ENCODE measurements around the gene PTGES3L. TPM values are rescaled to one million over a fixed set of nuclear protein-coding genes. Genes with fewer than 3 reads are reported as not detected.
A peak's percentile ranks its signal among the peaks of the same experiment; 100 is the strongest.
"Not testable (repeated sequence)": the region's sequence is repeated elsewhere in the genome, so short reads cannot be mapped to it uniquely, and the experiment has no call there.

PTGES3L gene
- total RNA-seq, 2 donors from 2014 or later, result 1.1 to 3.6 TPM

- peaks cover 14 to 28% of the 10 kb centered on the region in 2 donors for H3K36me3 Mint-ChIP-seq
- no peaks in the 10 kb centered on the region for H3K9me3 Mint-ChIP-seq
- DNase-seq (ENCODE audit: low spot score in 2 of 2) (peak; percentile 86 to 92), ATAC-seq (peak; percentile 98 to 100)
- peak within 1 kb of the TSS; percentile 89 to 98 for H3K27ac Mint-ChIP-seq
Observed at GRCh38 chr17:42964161-42964932, 15.5 kb downstream of the PTGES3L start, which contains the start of gene AARSD1. Gene AARSD1, minus strand, starts transcription at chr17:42964454. Its CDS starts 14 bp downstream, at chr17:42964440.

DNA sequence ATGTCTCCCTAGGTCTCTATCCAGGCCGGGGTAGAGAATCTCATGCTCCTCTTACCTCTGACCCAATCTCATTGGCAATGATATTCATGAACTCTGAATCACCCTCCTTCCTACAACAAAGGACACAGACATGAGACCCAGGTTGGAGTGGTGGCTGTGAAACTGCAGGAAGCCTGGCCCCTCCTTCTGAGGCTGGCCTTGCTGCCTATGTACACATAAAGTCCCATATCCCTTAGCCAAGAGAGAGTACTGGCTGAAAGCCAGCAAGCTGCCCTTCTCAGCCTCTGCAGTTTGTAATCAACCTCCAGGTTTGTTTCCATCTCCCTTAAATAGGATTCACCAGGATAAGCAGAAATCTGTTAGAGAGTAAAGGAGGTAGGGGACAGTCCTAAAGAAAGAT, 26.2 kb downstream of the PTGES3L start:
- Mint-ChIP-seq H3K36me3 (peaks cover 4 to 7% of the 10 kb centered on the region in 2 donors), H3K27ac (peak overlapping the region; percentile 46 to 62), H3K9me3 (no peaks in the 10 kb centered on the region)
- ATAC-seq (no peak), DNase-seq (ENCODE audit: low spot score in 2 of 2) (no peak)

DNA sequence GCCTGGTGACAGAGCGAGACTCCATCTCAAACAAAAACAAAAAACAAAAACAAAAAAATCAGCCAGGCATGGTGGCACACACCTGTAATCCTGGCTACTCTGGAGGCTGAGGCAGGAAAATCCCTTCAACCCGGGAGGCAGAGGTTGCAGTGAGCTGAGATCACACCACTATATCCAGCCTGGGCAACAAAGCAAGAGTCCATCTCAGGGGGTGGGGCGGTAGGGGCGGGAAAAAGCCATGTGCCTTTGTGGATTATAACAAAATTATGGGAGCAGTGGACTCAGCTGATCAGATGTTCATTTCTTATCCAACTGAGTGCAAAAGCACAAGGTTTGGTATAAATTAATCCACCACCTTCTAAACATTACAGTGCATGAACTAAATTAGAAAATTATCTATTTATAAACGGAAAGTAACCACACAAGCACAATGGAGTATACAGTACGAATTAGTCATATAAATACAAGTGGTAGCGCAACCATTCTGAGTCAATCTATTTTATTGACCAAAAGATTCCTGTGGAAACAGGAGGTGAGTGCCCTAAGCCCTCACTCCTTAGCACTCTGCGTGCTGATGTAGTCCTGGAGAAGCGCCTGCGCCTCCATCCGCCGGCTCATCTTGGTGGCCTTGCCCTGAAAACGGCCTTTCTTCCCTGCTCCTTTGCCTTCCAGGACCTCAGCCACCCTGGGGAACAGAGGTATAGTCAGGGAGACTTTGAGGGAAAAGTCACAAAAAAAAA, 29.7 kb downstream of the PTGES3L start:
- Mint-ChIP-seq H3K36me3 (peaks cover 0 to 7% of the 10 kb centered on the region in 2 donors), H3K27ac (no peak overlapping the region), H3K9me3 (no peaks in the 10 kb centered on the region)
- no peak for ATAC-seq
- DNase-seq (ENCODE audit: low spot score in 2 of 2), result no peak

DNA sequence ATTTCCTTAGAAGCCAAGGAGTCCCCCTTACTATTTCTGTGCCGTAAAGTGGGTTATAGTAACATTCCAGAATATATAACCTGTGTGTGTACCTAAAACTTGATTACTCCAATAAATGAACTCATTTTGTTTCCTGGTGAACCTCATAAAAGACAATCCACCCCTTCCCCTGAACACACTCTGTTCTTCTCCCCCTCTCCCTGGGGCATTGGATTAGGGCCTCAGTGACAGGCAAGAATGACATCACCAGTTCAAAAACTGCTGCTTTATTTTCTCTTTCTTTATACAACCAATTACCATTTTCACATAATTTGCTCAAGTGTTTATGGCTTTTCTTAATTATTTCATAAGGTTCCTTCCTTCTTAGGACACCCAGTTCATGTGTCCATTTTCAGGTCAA, 33.1 kb downstream of the PTGES3L start:
- H3K9me3 Mint-ChIP-seq, result no peaks in the 10 kb centered on the region
- peak overlapping the region in 1 of 2 donors; percentile 47 for H3K27ac Mint-ChIP-seq
- H3K36me3 Mint-ChIP-seq, result peaks cover 0 to 7% of the 10 kb centered on the region in 2 donors
- DNase-seq (ENCODE audit: low spot score in 2 of 2), result no peak
- no peak for ATAC-seq

- DNase-seq (ENCODE audit: low spot score in 2 of 2) (no peak), ATAC-seq (no peak)
- H3K36me3 Mint-ChIP-seq, result no peaks in the 10 kb centered on the region
- H3K27ac Mint-ChIP-seq, result no peak overlapping the region
- no peaks in the 10 kb centered on the region for H3K9me3 Mint-ChIP-seq
Observed at GRCh38 chr17:42944211-42944610, 35.7 kb downstream of the PTGES3L start.

DNA sequence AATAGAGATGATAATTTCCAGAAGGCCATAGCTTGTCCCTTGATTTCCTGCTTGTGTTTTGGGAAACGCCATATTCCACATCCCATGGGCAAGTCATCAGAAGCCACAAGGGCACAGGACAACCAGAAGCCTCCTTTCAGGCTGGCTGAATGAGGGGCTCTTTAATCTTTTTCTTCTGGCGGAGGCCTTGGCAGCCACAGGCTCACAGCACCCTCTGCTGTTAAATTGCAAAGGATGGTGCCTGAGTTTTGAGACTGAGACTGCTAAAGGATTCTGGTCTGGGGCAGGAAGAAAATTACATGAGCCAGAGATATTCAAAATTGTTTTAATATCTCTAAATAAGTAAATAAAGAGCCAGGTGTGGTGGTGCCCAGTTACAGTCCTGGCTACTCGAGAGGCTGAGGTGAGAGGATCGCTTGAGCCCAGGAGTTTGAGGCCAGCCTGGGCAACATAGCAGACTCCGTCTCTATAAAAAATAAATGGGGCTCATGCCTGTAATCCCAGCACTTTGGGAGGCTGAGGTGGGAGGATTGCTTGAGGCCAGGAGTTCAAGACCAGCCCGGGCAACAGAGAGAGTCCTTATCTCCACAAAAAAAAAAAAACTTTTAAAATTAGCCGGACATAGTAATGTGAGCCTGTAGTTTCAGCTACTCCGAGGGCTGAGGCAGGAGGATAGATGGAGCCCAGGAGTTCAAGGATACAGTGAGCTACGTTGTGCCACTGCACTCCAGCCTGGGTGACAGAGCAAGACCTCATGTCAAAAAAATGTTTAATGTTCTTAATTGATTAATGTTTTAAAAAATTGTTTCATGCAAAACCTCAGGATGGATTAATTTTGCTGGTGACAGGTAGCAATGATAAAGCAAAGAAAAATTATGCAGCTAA, 41.9 kb downstream of the PTGES3L start:
- ATAC-seq, result peak; percentile 34 to 66

DNA sequence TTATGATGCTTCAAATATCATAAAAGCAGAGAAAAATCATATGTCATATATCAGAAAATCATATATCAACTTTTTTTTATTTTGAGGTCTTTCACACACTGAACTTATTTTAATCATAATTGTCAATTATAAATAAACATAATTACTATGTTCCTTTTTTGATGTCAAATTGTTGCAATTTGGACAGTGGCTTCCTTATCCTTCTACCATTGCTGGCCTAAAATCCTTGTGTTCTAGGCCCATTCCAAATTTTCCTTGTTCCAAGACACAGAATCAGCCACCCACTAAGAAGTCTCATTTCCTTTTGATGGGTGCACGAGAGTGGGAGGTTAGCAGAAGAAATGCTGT, 50.4 kb downstream of the PTGES3L start:
- Mint-ChIP-seq H3K9me3 (no peaks in the 10 kb centered on the region), H3K36me3 (no peaks in the 10 kb centered on the region), H3K27ac (no peak overlapping the region)
- no peak for ATAC-seq
- DNase-seq (ENCODE audit: low spot score in 2 of 2), result no peak

More for the DNA sequence above, 41.9 kb downstream of the PTGES3L start:
- H3K36me3 Mint-ChIP-seq, result no peaks in the 10 kb centered on the region
- no peak overlapping the region for H3K27ac Mint-ChIP-seq
- DNase-seq (ENCODE audit: low spot score in 2 of 2), result peak in 1 of 2 donors; percentile 18
- H3K9me3 Mint-ChIP-seq, result no peaks in the 10 kb centered on the region

GRCh38 chr17:42928714-42929496, 51.0 kb downstream of the PTGES3L start:
- H3K36me3 Mint-ChIP-seq, result no peaks in the 10 kb centered on the region
- peak in 1 of 2 donors; percentile 41 for DNase-seq (ENCODE audit: low spot score in 2 of 2)
- peak overlapping the region in 1 of 2 donors; percentile 70 for H3K27ac Mint-ChIP-seq
- H3K9me3 Mint-ChIP-seq, result no peaks in the 10 kb centered on the region
- peak; percentile 80 to 92 for ATAC-seq

GRCh38 chr17:42924891-42925290, 55.0 kb downstream of the PTGES3L start:
- H3K36me3 Mint-ChIP-seq, result no peaks in the 10 kb centered on the region
- DNase-seq (ENCODE audit: low spot score in 2 of 2), result no peak
- H3K9me3 Mint-ChIP-seq, result no peaks in the 10 kb centered on the region
- no peak overlapping the region for H3K27ac Mint-ChIP-seq
- ATAC-seq, result no peak

DNA sequence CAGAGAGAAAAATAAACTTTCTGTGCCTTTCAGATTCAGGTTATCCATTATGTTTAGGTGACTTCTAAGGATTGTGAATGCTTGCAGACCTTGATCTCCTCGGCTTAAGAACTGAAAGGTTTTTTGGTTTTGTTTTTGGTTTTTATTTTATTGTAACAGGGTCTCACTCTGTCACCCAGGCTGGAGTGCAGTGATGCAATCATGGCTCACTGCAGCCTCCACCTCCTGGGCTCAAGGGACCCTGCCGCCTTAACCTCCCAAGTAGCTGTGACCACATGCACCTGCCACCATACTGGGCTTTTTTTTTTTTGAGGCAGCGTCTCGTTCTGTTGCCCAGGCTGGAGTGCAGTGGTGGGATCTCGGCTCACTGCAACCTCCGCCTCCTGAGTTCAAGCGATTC, 56.4 kb downstream of the PTGES3L start:
- H3K27ac Mint-ChIP-seq; ATAC-seq; H3K9me3 Mint-ChIP-seq; H3K36me3 Mint-ChIP-seq; DNase-seq (ENCODE audit: low spot score in 2 of 2): not testable (repeated sequence)

GRCh38 chr17:42922294-42922693, 57.6 kb downstream of the PTGES3L start:
- no peaks in the 10 kb centered on the region for H3K36me3 Mint-ChIP-seq
- no peak overlapping the region for H3K27ac Mint-ChIP-seq

GRCh38 chr17:42920922-42921321, 59.0 kb downstream of the PTGES3L start:
- ATAC-seq (no peak), DNase-seq (ENCODE audit: low spot score in 2 of 2) (no peak)
- Mint-ChIP-seq H3K27ac (no peak overlapping the region), H3K9me3 (no peaks in the 10 kb centered on the region), H3K36me3 (no peaks in the 10 kb centered on the region)

More at GRCh38 chr17:42922294-42922693, 57.6 kb downstream of the PTGES3L start:
- H3K9me3 Mint-ChIP-seq, result no peaks in the 10 kb centered on the region
- ATAC-seq (no peak), DNase-seq (ENCODE audit: low spot score in 2 of 2) (no peak)

DNA sequence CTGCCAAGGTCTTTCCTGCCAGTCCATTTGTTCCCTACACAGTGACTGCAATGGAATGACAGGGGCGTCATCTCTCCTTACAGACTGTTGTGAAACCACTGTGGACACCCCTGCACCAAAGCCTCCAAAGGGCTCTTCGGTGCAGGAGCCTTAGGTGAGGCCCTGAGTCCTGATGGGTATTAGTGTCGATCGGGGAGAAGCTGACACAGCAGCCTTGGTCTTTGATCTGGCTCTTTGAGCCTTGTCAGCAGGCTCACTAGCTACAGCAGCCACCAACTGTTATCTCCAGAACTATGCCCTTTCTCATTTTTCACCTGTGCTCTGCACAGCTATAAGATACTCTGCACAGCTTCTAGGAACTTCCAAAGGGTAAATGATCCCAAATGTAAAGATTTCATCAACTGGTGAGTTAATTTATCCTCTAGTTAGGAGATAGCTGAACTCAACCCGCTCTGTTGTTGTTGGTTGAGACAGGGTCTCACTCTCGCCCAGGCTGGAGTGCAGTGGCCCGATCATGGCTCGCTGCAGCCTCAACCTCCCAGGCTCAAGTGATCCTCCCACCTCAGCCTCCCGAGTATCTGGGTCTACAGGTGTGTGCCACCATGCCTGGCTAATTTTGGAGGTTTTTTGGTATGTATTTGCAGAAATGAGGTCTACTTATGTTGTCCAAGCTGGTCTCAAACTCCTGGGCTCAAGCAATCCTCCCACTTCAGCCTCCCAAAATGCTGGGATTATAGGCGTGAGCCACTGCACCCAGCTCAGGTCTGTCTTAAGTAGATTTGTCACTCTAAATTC, 59.6 kb downstream of the PTGES3L start:
- Mint-ChIP-seq H3K36me3 (no peaks in the 10 kb centered on the region), H3K27ac (no peak overlapping the region), H3K9me3 (no peaks in the 10 kb centered on the region)
- DNase-seq (ENCODE audit: low spot score in 2 of 2) (no peak), ATAC-seq (no peak)

GRCh38 chr17:42919522-42920077, 60.3 kb downstream of the PTGES3L start:
- not testable (repeated sequence) for H3K36me3 Mint-ChIP-seq; H3K27ac Mint-ChIP-seq; DNase-seq (ENCODE audit: low spot score in 2 of 2); H3K9me3 Mint-ChIP-seq; ATAC-seq

GRCh38 chr17:42918902-42919521, 60.9 kb downstream of the PTGES3L start:
- ATAC-seq (no peak), DNase-seq (ENCODE audit: low spot score in 2 of 2) (no peak)
- H3K27ac Mint-ChIP-seq, result no peak overlapping the region
- no peaks in the 10 kb centered on the region for H3K36me3 Mint-ChIP-seq
- H3K9me3 Mint-ChIP-seq, result no peaks in the 10 kb centered on the region
